Fibroblast of mammary gland (primary cell): ENCODE measurements around the gene ZRANB3.
A peak's percentile ranks its signal among the peaks of the same experiment; 100 is the strongest.

ENCODE experiments used
- DNase-seq: peaks from one replicate; pipeline ENCODE4 v3.0.0-alpha.2; 2010; ENCODE audit warnings: low read depth
- H3K4me3 ChIP-seq: 2 replicates; pipeline ENCODE4 v1.5.1; 2011; ENCODE audit warnings: low read depth, mild to moderate bottlenecking, low read length, moderate library complexity; ENCODE audit not compliant: control insufficient read depth
- CTCF ChIP-seq: conservative IDR thresholded peaks from 2 replicates; pipeline ENCODE4 v1.5.1; 2011; ENCODE audit warnings: low read depth, low read length, inconsistent platforms; ENCODE audit not compliant: control insufficient read depth, insufficient read depth

Gene ZRANB3

GRCh38 chr2:135281379-135281778 lies 249.6 kb downstream of the ZRANB3 start:
- H3K4me3 ChIP-seq: no peak overlapping the region
- TF ChIP-seq CTCF: no peak
- no peak for DNase-seq

GRCh38 chr2:135279209-135279608 lies 251.8 kb downstream of the ZRANB3 start:
- TF ChIP-seq CTCF: no peak
- DNase-seq: no peak
- no peak overlapping the region for H3K4me3 ChIP-seq

- no peak overlapping the region for H3K4me3 ChIP-seq
- no peak for TF ChIP-seq CTCF
- DNase-seq: no peak
Measured at GRCh38 chr2:135276525-135276924, 254.5 kb downstream of the ZRANB3 start.

GRCh38 chr2:135271006-135271405 lies 260.0 kb downstream of the ZRANB3 start:
- TF ChIP-seq CTCF: no peak
- H3K4me3 ChIP-seq: no peak overlapping the region
- no peak for DNase-seq

- TF ChIP-seq CTCF: no peak
- no peak overlapping the region for H3K4me3 ChIP-seq
- no peak for DNase-seq
Measured at GRCh38 chr2:135265960-135266490, 265.0 kb downstream of the ZRANB3 start.

- no peak for TF ChIP-seq CTCF
- DNase-seq: no peak
- H3K4me3 ChIP-seq: no peak overlapping the region
Measured at GRCh38 chr2:135259123-135259522, 271.9 kb downstream of the ZRANB3 start.

- peak; percentile 11 for DNase-seq
- peak; percentile 4 for TF ChIP-seq CTCF
- no peak overlapping the region for H3K4me3 ChIP-seq
Measured at GRCh38 chr2:135258193-135258592, 272.8 kb downstream of the ZRANB3 start.
